Measurements from ENCODE around the gene SCUBE1. TPM values are rescaled to one million over a fixed set of nuclear protein-coding genes. Genes with fewer than 3 reads are reported as not detected.

The SCUBE1 gene
- total RNA-seq, 4 donors from 2014 or later = 0.68 to 6.4 (median 1.7) TPM

GRCh38 chr22:43341565-43341964 is 1.6 kb downstream of the SCUBE1 start:
- in situ Hi-C loops (cut with MboI; ENCODE audit: low pct_ligation_motif_present in 1 of 4, low pct_unique_long_range_greater_than_20kb in 1 of 4, low sequenced_read_pairs in 3 of 4) = loop anchor here in 2 of 4 donors (10.0 kb wide), 1 partner anchor 67 kb away; no protein-coding TSS in a partner anchor

GRCh38 chr22:43338766-43339345 is 4.3 kb downstream of the SCUBE1 start:
- H3K4me1 ChIP-seq = peaks cover 0 to 9% (median 5%) of the 10 kb centered on the region in 4 donors
- no peaks in the 10 kb centered on the region for H3K36me3 ChIP-seq
- WGBS, 2 donors (ENCODE audit: low coverage in 1 of 2) = 60 to 70% methylated on average over 1 to 11 of the region's 15 CpGs
- TF ChIP-seq EP300 (IDR thresholded peaks at IDR 0.05; ENCODE audit: low read depth) (no peak), POLR2AphosphoS5 (IDR thresholded peaks at IDR 0.05) (no peak), POLR2A (IDR thresholded peaks at IDR 0.05) (no peak), CTCF (IDR thresholded peaks at IDR 0.05) (no peak)
- no peak overlapping the region for H3K4me3 ChIP-seq
- H3K27me3 ChIP-seq = peaks cover 33% of the 10 kb centered on the region
- intact Hi-C loops (cut with DNase I; ENCODE audit: low total_unique reads) (no loop called here), in situ Hi-C loops (cut with MboI; ENCODE audit: low pct_ligation_motif_present in 1 of 4, low pct_unique_long_range_greater_than_20kb in 1 of 4, low sequenced_read_pairs in 3 of 4) (no loop called here)
- no peak for DNase-seq
- H3K9me3 ChIP-seq = no peaks in the 10 kb centered on the region
- H3K27ac ChIP-seq = no peak overlapping the region

More at GRCh38 chr22:43341565-43341964, 1.6 kb downstream of the SCUBE1 start:
- Histone ChIP-seq H3K27me3 (peaks cover 59% of the 10 kb centered on the region), H3K36me3 (no peaks in the 10 kb centered on the region), H3K4me1 (peaks cover 0 to 11% (median 5%) of the 10 kb centered on the region in 4 donors), H3K9me3 (no peaks in the 10 kb centered on the region), H3K4me3 (peak overlapping the region in 1 of 4 donors; percentile 48), H3K27ac (no peak overlapping the region)
- TF ChIP-seq POLR2AphosphoS5 (IDR thresholded peaks at IDR 0.05) = no peak
- TF ChIP-seq CTCF (IDR thresholded peaks at IDR 0.05) = no peak
- no peak for TF ChIP-seq EP300 (IDR thresholded peaks at IDR 0.05; ENCODE audit: low read depth)
- no peak for TF ChIP-seq POLR2A (IDR thresholded peaks at IDR 0.05)
- no peak for DNase-seq
- WGBS, 2 donors (ENCODE audit: low coverage in 1 of 2) = 53% methylated on average over 7 of the region's 7 CpGs; no CpG with 5 or more reads in 1 of the 2 donors
- intact Hi-C loops (cut with DNase I; ENCODE audit: low total_unique reads) = no loop called here

GRCh38 chr22:43337946-43338345 is 5.2 kb downstream of the SCUBE1 start:
- H3K9me3 ChIP-seq = no peaks in the 10 kb centered on the region
- peaks cover 24% of the 10 kb centered on the region for H3K27me3 ChIP-seq
- no peak overlapping the region for H3K4me3 ChIP-seq
- H3K36me3 ChIP-seq = no peaks in the 10 kb centered on the region
- H3K4me1 ChIP-seq = peaks cover 0 to 3% (median 0%) of the 10 kb centered on the region in 4 donors
- in situ Hi-C loops (cut with MboI; ENCODE audit: low pct_ligation_motif_present in 1 of 4, low pct_unique_long_range_greater_than_20kb in 1 of 4, low sequenced_read_pairs in 3 of 4) = no loop called here
- intact Hi-C loops (cut with DNase I; ENCODE audit: low total_unique reads) = no loop called here
- TF ChIP-seq EP300 (IDR thresholded peaks at IDR 0.05; ENCODE audit: low read depth) (no peak), POLR2A (IDR thresholded peaks at IDR 0.05) (no peak), CTCF (IDR thresholded peaks at IDR 0.05) (no peak), POLR2AphosphoS5 (IDR thresholded peaks at IDR 0.05) (no peak)
- no peak overlapping the region for H3K27ac ChIP-seq
- WGBS, 2 donors (ENCODE audit: low coverage in 1 of 2) = 71% methylated on average over 2 of the region's 3 CpGs; no CpG with 5 or more reads in 1 of the 2 donors
- no peak for DNase-seq

GRCh38 chr22:43337385-43337784 is 5.8 kb downstream of the SCUBE1 start:
- Histone ChIP-seq H3K27me3 (peaks cover 19% of the 10 kb centered on the region), H3K9me3 (no peaks in the 10 kb centered on the region), H3K27ac (no peak overlapping the region), H3K4me3 (no peak overlapping the region), H3K4me1 (no peaks in the 10 kb centered on the region), H3K36me3 (no peaks in the 10 kb centered on the region)
- no peak for TF ChIP-seq POLR2A (IDR thresholded peaks at IDR 0.05)
- TF ChIP-seq EP300 (IDR thresholded peaks at IDR 0.05; ENCODE audit: low read depth) = no peak
- TF ChIP-seq CTCF (IDR thresholded peaks at IDR 0.05) = no peak
- TF ChIP-seq POLR2AphosphoS5 (IDR thresholded peaks at IDR 0.05) = no peak
- in situ Hi-C loops (cut with MboI; ENCODE audit: low pct_ligation_motif_present in 1 of 4, low pct_unique_long_range_greater_than_20kb in 1 of 4, low sequenced_read_pairs in 3 of 4) (no loop called here), intact Hi-C loops (cut with DNase I; ENCODE audit: low total_unique reads) (no loop called here)
- no peak for DNase-seq
- WGBS, 2 donors (ENCODE audit: low coverage in 1 of 2) = 40 to 79% methylated on average over 1 to 11 of the region's 11 CpGs
